GM19351 (cell line): ENCODE data around the gene MASP2.
"Not testable (repeated sequence)": the region's sequence is repeated elsewhere in the genome, so short reads cannot be mapped to it uniquely, and the experiment has no call there.

ENCODE experiments used
- ATAC-seq: cut with Tn5 transposase; IDR thresholded peaks from one replicate; pipeline ENCODE4 v1.9.1; 2021; ENCODE audit warnings: mild to moderate bottlenecking, moderate library complexity; ENCODE audit not compliant: unreplicated experiment

The MASP2 gene

GRCh38 chr1:11058595-11059154, 11.6 kb upstream of the MASP2 start:
- ATAC-seq, result no peak

DNA sequence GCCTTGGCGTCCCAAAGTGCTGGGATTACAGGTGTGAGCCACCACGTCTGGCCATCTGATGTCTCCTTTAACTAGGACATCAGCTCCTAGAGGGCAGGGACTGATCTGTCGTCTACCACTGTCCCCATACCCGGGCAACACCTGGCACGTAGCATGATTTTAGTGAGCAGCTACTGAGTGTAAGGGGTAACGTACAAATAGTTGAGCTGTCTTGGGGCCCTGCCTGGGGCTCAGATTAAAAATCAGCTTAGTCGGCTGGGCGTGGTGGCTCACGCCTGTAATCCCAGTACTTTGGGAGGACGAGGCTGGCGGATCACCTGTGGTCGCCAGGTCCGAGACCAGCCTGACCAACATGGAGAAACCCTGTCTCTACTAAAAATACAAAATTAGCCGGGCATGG, 11.0 kb upstream of the MASP2 start:
- ATAC-seq, result no peak

DNA sequence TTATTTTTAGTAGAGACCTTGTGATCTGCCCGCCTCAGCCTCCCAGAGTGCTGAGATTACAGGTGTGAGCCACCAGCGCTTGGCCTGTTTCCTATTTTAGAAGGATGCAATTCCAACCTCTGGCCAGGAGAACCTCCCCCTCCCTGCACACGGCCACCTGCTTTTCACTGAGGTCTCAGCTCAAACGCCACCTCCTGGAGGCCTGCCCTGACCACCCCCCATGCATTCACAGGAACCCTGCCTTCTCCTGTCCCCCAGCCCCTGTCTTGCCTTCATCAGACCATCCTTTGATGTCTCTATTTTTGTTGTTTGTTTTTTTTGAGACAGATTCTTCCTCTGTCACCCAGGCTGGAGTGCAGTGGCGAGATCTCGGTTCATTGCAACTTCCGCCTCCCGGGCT, 10.4 kb upstream of the MASP2 start:
- no peak for ATAC-seq

DNA sequence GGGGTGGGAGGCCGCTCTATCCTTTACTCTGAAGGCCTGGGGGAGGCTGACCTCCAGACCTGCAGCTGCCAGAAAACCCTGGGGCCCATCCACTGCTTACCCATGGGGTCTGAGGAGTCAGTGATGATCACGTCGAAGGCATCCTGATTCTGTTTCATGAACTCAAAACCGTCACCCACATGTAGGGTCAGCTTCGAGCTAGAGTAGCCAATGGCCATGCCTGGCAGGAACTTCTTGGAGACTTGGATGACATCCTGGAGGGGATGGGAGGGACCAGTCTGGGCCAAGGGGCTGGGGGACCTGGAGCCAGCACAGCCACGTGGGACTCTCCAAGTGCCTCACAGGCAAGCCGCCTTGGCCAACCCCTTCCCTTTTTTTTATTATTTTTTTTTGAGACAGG, 9.5 kb upstream of the MASP2 start:
- ATAC-seq, result no peak

- ATAC-seq, result no peak
These were observed 8.6 kb upstream of the MASP2 start for GRCh38 chr1:11055676-11056075.

- ATAC-seq, result no peak
These were observed 7.6 kb upstream of the MASP2 start for GRCh38 chr1:11054666-11055065.

GRCh38 chr1:11054181-11054580, 7.1 kb upstream of the MASP2 start:
- ATAC-seq, result no peak

DNA sequence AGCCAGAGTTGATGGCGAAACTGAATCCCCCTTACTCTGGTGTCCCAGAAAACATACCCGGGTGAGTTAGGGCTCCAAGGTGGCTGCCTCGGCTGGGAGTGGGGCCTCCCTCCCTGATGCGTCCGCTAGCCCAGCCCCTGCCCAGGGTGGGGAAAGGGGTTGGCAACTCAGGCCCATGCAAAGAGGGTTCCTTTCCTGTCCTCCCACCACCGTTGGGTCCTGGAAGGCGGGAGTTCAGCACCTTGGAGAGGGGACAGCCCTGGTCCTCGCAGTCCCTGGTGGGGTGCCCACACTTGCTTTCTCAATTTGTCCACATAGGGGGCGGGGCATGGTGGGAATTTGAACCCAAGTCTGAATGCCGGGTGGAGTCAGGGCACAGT, 6.7 kb upstream of the MASP2 start:
- ATAC-seq, result no peak

DNA sequence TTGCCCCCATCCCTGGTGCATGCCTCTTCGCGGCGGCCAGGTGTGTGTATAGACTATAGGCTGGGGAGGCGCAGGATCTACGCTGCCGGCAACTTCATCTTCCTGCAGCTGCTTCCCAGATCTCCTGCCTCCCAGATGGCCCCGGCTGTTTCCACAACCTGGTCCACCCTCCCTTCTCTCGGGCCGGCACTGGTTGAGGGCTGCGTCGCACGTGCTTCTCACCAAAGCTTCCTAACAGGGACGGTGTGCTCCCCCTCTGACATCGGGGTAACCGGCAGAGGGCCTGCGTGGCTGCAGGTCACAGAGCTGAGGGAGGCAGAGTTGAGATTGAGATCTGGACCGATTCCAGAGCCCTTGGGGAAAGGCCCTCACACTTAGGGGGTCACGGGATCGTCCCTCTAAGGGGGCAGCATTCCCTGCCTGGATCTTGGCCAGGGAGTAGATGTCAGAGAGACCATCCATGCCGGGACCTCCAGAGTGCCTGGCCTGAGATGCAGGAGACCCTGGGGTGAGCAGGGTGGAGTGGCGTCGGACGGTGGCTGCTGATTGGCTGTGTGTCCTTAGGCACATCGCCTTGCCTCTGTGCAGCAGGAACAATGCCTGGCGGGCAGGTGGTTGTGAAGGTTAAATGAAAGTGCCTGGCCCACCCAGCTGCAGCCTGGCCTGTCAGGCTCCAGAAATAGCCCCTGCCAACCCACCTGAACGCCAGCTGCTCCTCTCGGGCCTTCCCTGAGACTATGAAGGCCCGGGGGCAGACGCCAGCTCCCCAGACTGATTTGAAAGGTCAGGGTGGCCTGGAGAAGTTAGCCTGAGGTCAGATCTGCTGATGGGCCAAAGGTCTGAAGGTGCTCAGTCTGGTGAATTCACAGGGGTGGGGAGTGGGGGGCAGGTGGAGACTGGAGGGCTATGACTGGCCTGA, 6.1 kb upstream of the MASP2 start:
- ATAC-seq, result no peak

DNA sequence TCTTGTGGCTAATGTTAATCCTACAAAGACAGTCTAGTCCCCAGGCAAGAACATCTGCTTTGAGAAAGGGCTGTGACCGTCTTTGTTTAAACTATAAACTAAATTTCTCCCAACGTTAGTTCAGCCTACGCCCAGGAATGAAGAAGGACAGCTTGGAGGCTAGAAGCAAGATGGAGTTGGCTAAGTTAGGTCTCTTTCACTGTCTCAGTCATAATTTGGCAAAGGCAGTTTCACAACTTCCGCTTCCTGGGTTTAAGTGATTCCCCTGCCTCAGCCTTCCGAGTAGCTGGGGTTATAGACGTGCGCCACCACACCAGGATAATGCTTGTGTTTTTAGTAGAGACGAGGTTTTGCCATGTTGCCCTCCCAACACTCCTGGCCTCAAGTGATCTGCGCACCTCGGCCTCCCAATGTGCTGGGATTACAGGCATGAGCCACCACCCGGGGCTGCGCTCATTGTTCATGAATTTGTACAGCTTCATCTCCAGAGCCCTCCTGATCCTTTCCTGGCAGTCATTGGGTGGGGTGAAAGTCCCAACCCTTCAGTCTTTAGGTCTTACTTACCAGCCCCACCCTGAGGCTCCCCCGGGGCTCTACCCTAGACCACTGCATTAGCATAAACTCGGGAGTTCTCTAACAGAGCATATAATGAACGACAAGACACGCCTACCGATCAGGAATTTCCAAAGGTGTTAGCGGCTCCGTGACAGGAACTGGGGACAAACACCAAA, 4.9 kb upstream of the MASP2 start:
- no peak for ATAC-seq

- not testable (repeated sequence) for ATAC-seq
These were observed 4.1 kb upstream of the MASP2 start for GRCh38 chr1:11051121-11051520.

GRCh38 chr1:11046270-11046566, 821 bp downstream of the MASP2 start:
- no peak for ATAC-seq

DNA sequence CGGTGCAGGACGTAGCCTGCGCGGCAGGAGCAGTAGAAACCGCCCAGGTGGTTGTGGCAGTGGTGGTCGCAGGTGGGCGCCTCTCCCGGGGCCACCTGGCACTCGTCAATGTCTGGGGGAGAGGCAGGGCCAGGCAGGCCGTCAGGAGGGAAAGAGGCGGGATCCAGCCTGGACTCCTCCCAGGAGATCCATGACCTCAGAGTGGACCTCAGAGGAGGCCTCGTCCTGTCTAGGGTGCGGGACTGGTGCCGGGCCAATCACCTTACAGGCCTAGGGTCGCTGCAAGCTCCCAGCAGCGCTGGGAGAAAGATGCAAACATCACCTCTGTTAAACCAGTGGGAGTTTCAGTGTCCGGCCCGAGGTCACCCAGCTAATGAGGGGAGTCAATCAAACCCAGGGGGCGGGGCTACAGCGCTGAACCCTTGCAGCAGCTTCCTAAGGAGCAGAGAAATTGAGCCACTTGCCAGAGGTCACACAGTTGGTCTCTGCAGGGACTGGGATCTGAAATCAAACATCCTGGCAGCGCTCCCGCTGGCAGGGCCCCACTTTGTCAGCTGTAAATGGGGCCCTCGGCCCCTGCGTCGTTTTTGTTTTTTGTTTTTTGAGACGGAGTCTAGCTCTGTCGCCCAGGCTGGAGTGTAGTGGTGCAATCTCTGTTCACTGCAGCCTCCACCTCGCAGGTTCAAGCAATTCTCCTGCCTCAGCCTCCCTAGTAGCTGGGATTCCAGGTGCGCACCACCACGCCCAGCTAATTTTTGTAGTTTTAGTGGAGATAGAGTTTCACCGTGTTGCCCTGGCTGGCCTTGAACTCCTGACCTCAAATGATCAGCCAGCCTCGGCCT, 1.4 kb downstream of the MASP2 start:
- ATAC-seq, result no peak

DNA sequence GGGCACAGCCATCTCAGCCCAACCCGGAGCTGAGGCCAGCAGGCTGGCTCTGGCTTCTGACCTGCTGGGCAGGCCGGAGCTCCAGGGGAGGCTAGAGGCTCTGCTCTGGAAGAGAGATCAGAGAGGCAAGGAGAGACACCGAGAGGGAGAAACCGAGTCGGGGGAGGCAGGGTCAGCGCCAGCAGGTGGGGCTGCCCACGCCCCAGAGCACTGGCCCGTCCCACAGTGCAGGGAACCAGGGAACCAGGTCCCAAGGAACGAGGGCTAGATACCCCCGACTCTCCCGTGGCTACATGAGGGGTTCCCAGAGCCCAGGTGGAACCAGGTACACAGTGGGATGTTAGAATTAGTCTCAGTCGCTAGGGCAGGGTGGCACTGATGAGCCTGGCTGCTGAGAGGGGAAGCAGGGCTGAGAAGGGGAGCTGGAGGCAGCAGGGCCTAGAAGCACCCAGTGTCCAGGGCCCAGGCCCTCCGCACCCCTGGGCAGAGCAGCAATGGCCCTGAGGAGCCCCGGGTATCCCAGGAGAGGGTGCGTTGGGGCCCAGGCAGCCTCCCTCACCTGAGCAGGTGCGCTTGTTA, 2.1 kb downstream of the MASP2 start:
- no peak for ATAC-seq

DNA sequence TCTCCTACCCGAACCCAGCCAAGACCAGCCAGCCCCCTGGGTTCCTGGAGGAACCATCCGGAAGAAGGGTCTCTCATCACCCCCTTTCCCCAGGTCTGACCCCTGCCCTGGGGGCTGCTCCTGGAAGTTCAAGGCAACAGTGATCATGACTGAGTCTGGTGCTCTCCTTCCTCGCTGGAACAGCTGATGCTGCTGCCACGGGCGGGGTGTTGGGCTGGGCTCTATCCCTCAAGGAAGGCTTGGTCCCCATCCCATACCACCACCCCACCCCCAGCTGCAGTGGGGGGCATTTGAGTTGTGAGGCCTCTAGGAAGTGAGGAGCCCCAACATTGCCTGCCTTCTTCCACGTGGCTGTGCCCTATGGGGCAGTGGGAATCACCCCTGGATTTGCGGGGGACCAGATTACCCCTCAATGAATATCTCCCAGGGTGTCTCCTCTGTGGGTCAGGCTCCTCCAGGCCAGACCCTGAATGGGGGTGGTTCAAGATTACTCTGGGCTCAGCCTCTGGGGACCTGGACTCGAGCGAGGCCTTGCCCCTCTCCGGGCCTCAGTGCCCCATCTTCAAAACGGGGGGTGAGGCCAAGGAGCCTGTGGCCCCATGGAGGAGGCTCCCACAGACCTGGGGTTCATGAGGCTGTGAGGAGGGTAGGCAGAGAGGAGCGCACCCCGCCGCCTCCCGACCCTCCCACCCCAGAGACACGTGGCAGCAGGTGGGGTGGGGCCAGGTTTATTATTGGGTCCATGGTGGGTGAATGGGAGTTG, 2.8 kb downstream of the MASP2 start:
- no peak for ATAC-seq

GRCh38 chr1:11042995-11043874, 3.8 kb downstream of the MASP2 start:
- no peak for ATAC-seq

GRCh38 chr1:11042065-11042464, 5.0 kb downstream of the MASP2 start:
- ATAC-seq, result no peak

DNA sequence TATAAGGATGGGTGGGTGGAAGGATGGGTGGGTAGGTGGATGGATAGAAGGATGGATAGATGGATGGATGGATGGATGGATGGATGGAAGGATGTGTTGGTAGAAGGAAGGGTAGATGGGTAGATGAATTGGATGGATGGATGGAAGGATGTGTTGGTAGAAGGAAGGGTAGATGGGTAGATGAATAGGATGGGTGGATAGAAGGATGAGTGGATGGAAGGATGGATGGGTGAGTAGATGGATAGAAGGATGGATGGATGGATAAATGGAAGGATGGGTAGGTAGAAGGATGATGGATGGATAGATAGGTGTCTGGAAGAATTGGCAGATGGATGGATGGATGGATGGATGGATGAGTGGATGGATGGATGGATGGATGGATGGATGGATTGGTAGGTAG, 6.0 kb downstream of the MASP2 start:
- ATAC-seq, result no peak

DNA sequence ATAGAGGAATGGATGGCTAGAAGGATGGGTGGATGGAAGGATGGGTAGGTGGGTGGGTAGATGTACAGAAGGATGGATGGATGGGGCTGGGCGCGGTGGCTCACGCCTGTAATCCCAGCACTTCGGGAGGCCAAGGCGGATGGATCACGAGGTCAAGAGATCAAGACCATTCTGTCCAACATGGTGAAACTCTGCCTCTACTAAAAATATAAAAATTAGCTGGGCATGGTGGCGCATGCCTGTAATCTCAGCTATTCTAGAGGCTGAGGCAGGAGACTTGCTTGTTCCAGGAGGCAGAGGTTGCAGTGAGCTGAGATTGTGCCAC, 7.0 kb downstream of the MASP2 start:
- ATAC-seq, result not testable (repeated sequence)
